ENCODE measurements around the gene CRYBG1. TPM values are rescaled to one million over a fixed set of nuclear protein-coding genes. Genes with fewer than 3 reads are reported as not detected.

CRYBG1 gene
- polyA plus RNA-seq, 1 experiment: 1.9 TPM

DNA sequence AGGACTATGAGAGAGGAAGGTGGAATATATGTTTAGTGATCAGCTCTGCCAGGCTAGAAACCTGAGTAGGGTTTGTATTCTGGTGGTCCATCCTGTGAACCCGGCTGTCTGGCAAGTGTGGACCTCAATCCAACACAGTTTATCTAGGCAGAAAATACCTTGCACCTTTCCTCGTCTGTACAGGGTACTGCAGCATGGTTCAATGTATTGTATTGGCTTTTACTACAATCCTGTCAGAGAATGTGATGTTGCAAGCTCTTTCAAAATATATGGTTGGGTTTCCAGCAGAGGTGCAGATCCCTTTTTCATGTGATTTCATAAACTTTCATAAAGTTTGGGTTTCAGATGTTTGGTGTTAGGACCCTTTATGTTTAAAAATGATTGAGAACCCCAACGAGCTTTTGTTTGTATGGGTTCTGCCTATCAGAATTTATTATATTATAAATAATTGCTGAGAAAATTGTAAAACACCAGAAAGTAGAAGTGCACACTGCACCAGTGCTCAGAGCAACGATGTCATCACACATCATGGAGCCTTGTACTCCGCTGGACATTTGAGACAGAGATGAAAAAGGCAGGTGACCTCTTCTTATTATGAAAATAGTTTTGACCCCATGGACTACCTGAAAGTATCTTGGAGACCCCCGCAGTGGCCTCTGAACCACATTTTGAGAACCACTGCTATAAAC is 162.2 kb downstream of the CRYBG1 start:
- no peak for DNase-seq (ENCODE audit: low read depth, low spot score)
- TF ChIP-seq, protein P1, sequence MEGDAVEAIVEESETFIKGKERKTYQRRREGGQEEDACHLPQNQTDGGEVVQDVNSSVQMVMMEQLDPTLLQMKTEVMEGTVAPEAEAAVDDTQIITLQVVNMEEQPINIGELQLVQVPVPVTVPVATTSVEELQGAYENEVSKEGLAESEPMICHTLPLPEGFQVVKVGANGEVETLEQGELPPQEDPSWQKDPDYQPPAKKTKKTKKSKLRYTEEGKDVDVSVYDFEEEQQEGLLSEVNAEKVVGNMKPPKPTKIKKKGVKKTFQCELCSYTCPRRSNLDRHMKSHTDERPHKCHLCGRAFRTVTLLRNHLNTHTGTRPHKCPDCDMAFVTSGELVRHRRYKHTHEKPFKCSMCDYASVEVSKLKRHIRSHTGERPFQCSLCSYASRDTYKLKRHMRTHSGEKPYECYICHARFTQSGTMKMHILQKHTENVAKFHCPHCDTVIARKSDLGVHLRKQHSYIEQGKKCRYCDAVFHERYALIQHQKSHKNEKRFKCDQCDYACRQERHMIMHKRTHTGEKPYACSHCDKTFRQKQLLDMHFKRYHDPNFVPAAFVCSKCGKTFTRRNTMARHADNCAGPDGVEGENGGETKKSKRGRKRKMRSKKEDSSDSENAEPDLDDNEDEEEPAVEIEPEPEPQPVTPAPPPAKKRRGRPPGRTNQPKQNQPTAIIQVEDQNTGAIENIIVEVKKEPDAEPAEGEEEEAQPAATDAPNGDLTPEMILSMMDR (IDR thresholded peaks at IDR 0.05; ENCODE audit: low read depth, low read length): no peak
- ChIA-PET POLR2A (no interaction called here), CTCF (interaction anchor here (0.7 to 1.7 kb wide), 4 partner anchors 13 to 79 kb away, joined by 3 to 7 read pairs (median 4); no protein-coding TSS in a partner anchor)
- no peak overlapping the region for H3K27ac ChIP-seq (ENCODE audit: low read depth, low read length)
- no peak overlapping the region for H3K4me3 ChIP-seq (ENCODE audit: low read depth, low read length)
- H3K9me3 ChIP-seq (ENCODE audit: control insufficient read depth, insufficient read depth, low read length): no peaks in the 10 kb centered on the region
- no peaks in the 10 kb centered on the region for H3K27me3 ChIP-seq (ENCODE audit: control insufficient read depth, insufficient read depth, low read length)

DNA sequence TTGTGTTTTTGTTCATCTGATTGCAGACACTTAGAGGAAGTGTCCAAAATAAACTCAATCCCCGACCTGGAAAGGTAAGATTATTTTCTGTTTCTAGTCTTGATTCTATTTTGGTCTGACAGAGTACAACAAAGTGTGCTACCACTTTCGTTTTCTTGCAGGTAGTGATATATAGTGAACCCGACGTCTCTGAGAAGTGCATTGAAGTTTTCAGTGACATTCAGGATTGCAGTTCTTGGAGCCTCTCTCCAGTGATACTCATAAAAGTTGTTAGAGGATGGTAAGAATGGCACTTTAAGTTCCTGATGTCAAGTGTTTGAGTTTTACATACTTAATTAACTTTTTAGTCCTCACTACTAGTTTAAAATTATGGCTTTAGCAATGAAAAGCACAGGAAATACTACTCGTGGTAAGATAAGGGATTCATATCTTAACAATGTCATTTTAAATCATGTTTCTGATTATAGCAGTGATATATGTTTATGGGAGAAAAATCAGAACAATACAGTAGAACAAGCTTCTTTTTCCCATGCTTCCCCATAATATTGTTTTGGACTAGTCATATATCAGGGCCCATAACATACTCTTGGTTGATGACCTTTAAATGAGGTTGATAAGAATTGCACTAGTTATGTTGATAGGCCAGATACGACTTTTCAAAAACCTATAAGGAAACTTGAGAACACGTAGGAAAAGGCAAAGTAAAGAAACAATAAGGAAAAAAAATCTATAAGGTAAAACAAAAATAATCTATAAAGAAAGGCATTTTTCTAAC is 164.8 kb downstream of the CRYBG1 start:
- H3K27me3 ChIP-seq (ENCODE audit: control insufficient read depth, insufficient read depth, low read length): no peaks in the 10 kb centered on the region
- H3K9me3 ChIP-seq (ENCODE audit: control insufficient read depth, insufficient read depth, low read length): no peaks in the 10 kb centered on the region
- no peak for DNase-seq (ENCODE audit: low read depth, low spot score)
- TF ChIP-seq, protein P1 (IDR thresholded peaks at IDR 0.05; ENCODE audit: low read depth, low read length): no peak
- no peak overlapping the region for H3K27ac ChIP-seq (ENCODE audit: low read depth, low read length)
- no peak overlapping the region for H3K4me3 ChIP-seq (ENCODE audit: low read depth, low read length)
- ChIA-PET CTCF (interaction anchor here (2.0 kb wide), 1 partner anchor 13 kb away, joined by 7 read pairs; no protein-coding TSS in a partner anchor), POLR2A (interaction anchor here (0.6 kb wide), 1 partner anchor 69 kb away, joined by 3 read pairs; no protein-coding TSS in a partner anchor)

GRCh38 chr6:106525882-106526275 is 165.4 kb downstream of the CRYBG1 start:
- no peak for DNase-seq (ENCODE audit: low read depth, low spot score)
- Histone ChIP-seq H3K4me3 (ENCODE audit: low read depth, low read length) (no peak overlapping the region), H3K27ac (ENCODE audit: low read depth, low read length) (no peak overlapping the region), H3K9me3 (ENCODE audit: control insufficient read depth, insufficient read depth, low read length) (no peaks in the 10 kb centered on the region), H3K27me3 (ENCODE audit: control insufficient read depth, insufficient read depth, low read length) (no peaks in the 10 kb centered on the region)
- TF ChIP-seq, protein P1 (IDR thresholded peaks at IDR 0.05; ENCODE audit: low read depth, low read length): no peak
- POLR2A ChIA-PET: no interaction called here
- CTCF ChIA-PET: interaction anchor here (1.4 to 2.0 kb wide), 2 partner anchors 14 to 40 kb away, joined by 5 to 7 read pairs; no protein-coding TSS in a partner anchor

GRCh38 chr6:106527117-106527516 is 166.6 kb downstream of the CRYBG1 start:
- CTCF ChIA-PET: interaction anchor here (0.6 to 1.4 kb wide), 2 partner anchors 39 to 63 kb away, joined by 4 to 5 read pairs; no protein-coding TSS in a partner anchor
- H3K4me3 ChIP-seq (ENCODE audit: low read depth, low read length): no peak overlapping the region
- TF ChIP-seq, protein P1 (IDR thresholded peaks at IDR 0.05; ENCODE audit: low read depth, low read length): no peak
- no peaks in the 10 kb centered on the region for H3K27me3 ChIP-seq (ENCODE audit: control insufficient read depth, insufficient read depth, low read length)
- no peaks in the 10 kb centered on the region for H3K9me3 ChIP-seq (ENCODE audit: control insufficient read depth, insufficient read depth, low read length)
- POLR2A ChIA-PET: interaction anchor here (0.7 kb wide), 1 partner anchor 271 kb away, joined by 8 read pairs; no protein-coding TSS in a partner anchor
- no peak overlapping the region for H3K27ac ChIP-seq (ENCODE audit: low read depth, low read length)
- no peak for DNase-seq (ENCODE audit: low read depth, low spot score)

DNA sequence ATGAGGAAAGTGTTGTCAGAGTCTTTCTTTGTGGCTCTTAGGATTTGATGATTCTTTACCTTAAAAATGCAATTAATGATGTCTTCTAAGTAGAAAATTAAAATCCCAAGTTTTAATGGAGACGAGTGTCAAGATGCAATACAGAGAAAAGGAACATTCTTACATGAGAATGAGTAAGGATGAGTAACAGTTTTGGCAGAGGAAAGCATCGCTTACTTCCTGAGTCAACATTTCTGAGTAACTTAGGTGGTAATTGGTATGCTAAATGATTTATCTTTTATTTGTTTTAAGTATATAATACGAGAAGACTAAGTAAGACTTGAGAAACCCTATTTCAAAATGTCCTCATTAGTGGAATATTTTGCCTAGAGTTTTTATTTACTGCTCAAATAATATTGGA is 167.5 kb downstream of the CRYBG1 start:
- H3K4me3 ChIP-seq (ENCODE audit: low read depth, low read length): no peak overlapping the region
- POLR2A ChIA-PET: no interaction called here
- no peaks in the 10 kb centered on the region for H3K9me3 ChIP-seq (ENCODE audit: control insufficient read depth, insufficient read depth, low read length)
- H3K27ac ChIP-seq (ENCODE audit: low read depth, low read length): no peak overlapping the region
- peak; percentile 84 for DNase-seq (ENCODE audit: low read depth, low spot score)
- TF ChIP-seq, protein P1 (IDR thresholded peaks at IDR 0.05; ENCODE audit: low read depth, low read length): no peak
- H3K27me3 ChIP-seq (ENCODE audit: control insufficient read depth, insufficient read depth, low read length): no peaks in the 10 kb centered on the region
- CTCF ChIA-PET: no interaction called here
